HPDE6-E6E7 (cell line): Measurements from ENCODE around the gene CHST12.
"Not testable (repeated sequence)": the region's sequence is repeated elsewhere in the genome, so short reads cannot be mapped to it uniquely, and the experiment has no call there.

Source experiments
- DNase-seq: peaks from one replicate; pipeline ENCODE4 v3.0.0; 2011; ENCODE audit warnings: missing footprints; ENCODE audit errors: extremely low spot score

Gene CHST12

GRCh38 chr7:2435146-2435545 lies 31.7 kb downstream of the CHST12 start:
- DNase-seq: no peak

- DNase-seq: no peak
Observed at GRCh38 chr7:2436341-2437104, 33.1 kb downstream of the CHST12 start.

- DNase-seq: no peak
Observed at GRCh38 chr7:2437136-2437535, 33.7 kb downstream of the CHST12 start.

GRCh38 chr7:2437537-2438148 lies 34.2 kb downstream of the CHST12 start:
- no peak for DNase-seq

GRCh38 chr7:2438186-2438585 lies 34.8 kb downstream of the CHST12 start:
- no peak for DNase-seq

- DNase-seq: no peak
Observed at GRCh38 chr7:2438775-2439174, 35.4 kb downstream of the CHST12 start.

GRCh38 chr7:2440608-2441245 lies 37.3 kb downstream of the CHST12 start:
- DNase-seq: peak; percentile 51

GRCh38 chr7:2441430-2442058 lies 38.1 kb downstream of the CHST12 start:
- DNase-seq: no peak

GRCh38 chr7:2443491-2443890 lies 40.1 kb downstream of the CHST12 start:
- DNase-seq: no peak

GRCh38 chr7:2444476-2444875 lies 41.1 kb downstream of the CHST12 start:
- DNase-seq: no peak

- no peak for DNase-seq
Observed at GRCh38 chr7:2445047-2445446, 41.6 kb downstream of the CHST12 start.

GRCh38 chr7:2445898-2446555 lies 42.6 kb downstream of the CHST12 start:
- no peak for DNase-seq

- no peak for DNase-seq
Observed at GRCh38 chr7:2446676-2447075, 43.3 kb downstream of the CHST12 start.

GRCh38 chr7:2450198-2451107 lies 47.0 kb downstream of the CHST12 start:
- no peak for DNase-seq

- peak; percentile 91 for DNase-seq
Observed at GRCh38 chr7:2451171-2452073, 48.0 kb downstream of the CHST12 start.

- DNase-seq: no peak
Observed at GRCh38 chr7:2452074-2452507, 48.7 kb downstream of the CHST12 start.

- no peak for DNase-seq
Observed at GRCh38 chr7:2452643-2453270, 49.3 kb downstream of the CHST12 start.

GRCh38 chr7:2453849-2454248 lies 50.4 kb downstream of the CHST12 start:
- not testable (repeated sequence) for DNase-seq

GRCh38 chr7:2459674-2460073 lies 56.3 kb downstream of the CHST12 start:
- no peak for DNase-seq
